IMR-90 (cell line): Measurements from ENCODE around the gene TFEB. TPM values are rescaled to one million over a fixed set of nuclear protein-coding genes. Genes with fewer than 3 reads are reported as not detected.

Source experiments
- ATAC-seq: fragments of 200-7000 bp; cut with Tn5 transposase; 2 replicates; pipeline ENCODE4 v1.9.1; 2020; ENCODE audit warnings: low read depth, mild to moderate bottlenecking, moderate library complexity
- BruUV-seq: library from RNA; stranded (reverse); fragments of 400-500 nt; replicated peaks from 2 replicates; lab custom pipeline; 2021; lab: Mats Ljungman, UMichigan
- CTCF ChIA-PET: fragments of 300-600 bp; formaldehyde crosslinking; extraction: SDS; loops from one replicate; lab custom pipeline; 2021; ENCODE audit warnings: antibody characterized with exemption; lab: Yijun Ruan, JAX
- POLR2A ChIA-PET: fragments of 300-600 bp; sonication (Branson Sonifier 250); formaldehyde crosslinking; loops from one replicate; lab custom pipeline; 2022; ENCODE audit warnings: antibody characterized with exemption; ENCODE audit not compliant: unreplicated experiment; lab: Charles Lee
- DNase-seq: peaks from one replicate; pipeline ENCODE4 v3.0.0; 2013
- H2AFZ ChIP-seq: replicated peaks from 2 replicates; pipeline ENCODE3; 2013; ENCODE audit warnings: low read length, mild to moderate bottlenecking; ENCODE audit not compliant: poor library complexity
- H2AK5ac ChIP-seq: 2 replicates; pipeline ENCODE4 v1.6.1; 2013; ENCODE audit warnings: low read depth, low read length, inconsistent platforms
- H2AK9ac ChIP-seq: replicated peaks from 2 replicates; pipeline ENCODE3; 2013; ENCODE audit warnings: mild to moderate bottlenecking, low read depth, low read length, moderate library complexity; ENCODE audit not compliant: poor library complexity
- H2BK120ac ChIP-seq: 2 replicates; pipeline ENCODE4 v1.6.1; 2013; ENCODE audit warnings: low read depth, low read length, inconsistent platforms
- H2BK15ac ChIP-seq: 3 replicates; pipeline ENCODE4 v1.6.1; 2013; ENCODE audit warnings: low read depth, low read length, inconsistent platforms
- H2BK20ac ChIP-seq: 2 replicates; pipeline ENCODE4 v1.6.1; 2013; ENCODE audit warnings: low read depth, mild to moderate bottlenecking, inconsistent platforms, low read length, moderate library complexity
- H2BK5ac ChIP-seq: 2 replicates; pipeline ENCODE4 v1.6.1; 2013; ENCODE audit warnings: mild to moderate bottlenecking, low read depth, low read length, inconsistent platforms; ENCODE audit not compliant: poor library complexity, severe bottlenecking
- H3K14ac ChIP-seq: replicated peaks from 2 replicates; pipeline ENCODE4 v1.6.1; 2013; ENCODE audit warnings: low read depth, low read length, inconsistent platforms
- H3K18ac ChIP-seq: 2 replicates; pipeline ENCODE4 v1.6.1; 2013; ENCODE audit warnings: low read depth, low read length, control low read depth
- H3K23ac ChIP-seq: 2 replicates; pipeline ENCODE4 v1.6.1; 2013; ENCODE audit warnings: low read depth, low read length, inconsistent platforms
- H3K27ac ChIP-seq: 2 replicates; pipeline ENCODE4 v1.5.1; 2013; ENCODE audit warnings: mild to moderate bottlenecking, control low read depth, low read length; ENCODE audit not compliant: insufficient read depth
- H3K27me3 ChIP-seq: 2 replicates; pipeline ENCODE4 v1.6.1; 2013; ENCODE audit warnings: low read length; ENCODE audit not compliant: control insufficient read depth, insufficient read depth
- H3K36me3 ChIP-seq: 2 replicates; pipeline ENCODE4 v1.6.1; 2013; ENCODE audit warnings: low read length, mixed read lengths; ENCODE audit not compliant: control insufficient read depth, insufficient read depth
- H3K4ac ChIP-seq: 2 replicates; pipeline ENCODE4 v1.6.1; 2013; ENCODE audit warnings: low read depth, low read length, inconsistent platforms
- H3K4me1 ChIP-seq: 2 replicates; pipeline ENCODE4 v1.6.1; 2013; ENCODE audit warnings: low read length, mixed read lengths; ENCODE audit not compliant: control insufficient read depth, insufficient read depth
- H3K4me2 ChIP-seq: 2 replicates; pipeline ENCODE4 v1.6.1; 2013; ENCODE audit warnings: low read depth, mild to moderate bottlenecking, control low read depth, low read length, moderate library complexity
- H3K4me3 ChIP-seq: 2 replicates; pipeline ENCODE4 v1.5.1; 2013; ENCODE audit warnings: low read depth, mild to moderate bottlenecking, control low read depth, low read length, moderate library complexity; ENCODE audit not compliant: insufficient read depth
- H3K56ac ChIP-seq: 2 replicates; pipeline ENCODE4 v1.6.1; 2013; ENCODE audit warnings: low read length, inconsistent platforms; ENCODE audit not compliant: insufficient read depth; ENCODE audit errors: extremely low read depth
- H3K79me1 ChIP-seq, 2 experiments: 2 replicates each; pipeline ENCODE4 v1.6.1; 2013; ENCODE audit warnings: low read length in 2 of 2, inconsistent platforms in 1 of 2, low read depth in 1 of 2
- H3K9ac ChIP-seq: 2 replicates; pipeline ENCODE4 v1.6.1; 2013; ENCODE audit warnings: low read depth, low read length, control low read depth
- H3K9me1 ChIP-seq: 2 replicates; pipeline ENCODE4 v1.6.1; 2013; ENCODE audit warnings: low read length, inconsistent platforms; ENCODE audit not compliant: insufficient read depth
- H3K9me3 ChIP-seq: 2 replicates; pipeline ENCODE4 v1.6.1; 2013; ENCODE audit warnings: low read length; ENCODE audit not compliant: control insufficient read depth, insufficient read depth
- H4K20me1 ChIP-seq: 2 replicates; pipeline ENCODE4 v1.6.1; 2013; ENCODE audit warnings: low read length, inconsistent platforms; ENCODE audit not compliant: insufficient read depth
- H4K5ac ChIP-seq: 2 replicates; pipeline ENCODE4 v1.6.1; 2013; ENCODE audit warnings: mild to moderate bottlenecking, low read depth, low read length, control low read depth
- H4K8ac ChIP-seq, 2 experiments: 2 replicates each; pipeline ENCODE4 v1.6.1; 2013; ENCODE audit warnings: low read depth in 2 of 2, low read length in 2 of 2, control low read depth in 1 of 2, inconsistent platforms in 1 of 2
- H4K91ac ChIP-seq: 2 replicates; pipeline ENCODE4 v1.6.1; 2013; ENCODE audit warnings: low read depth, low read length, inconsistent platforms; ENCODE audit not compliant: insufficient read depth
- CEBPB ChIP-seq: IDR thresholded peaks from 2 replicates; pipeline ENCODE4 v1.6.1; 2012; ENCODE audit warnings: low read depth, low read length, improper control_type of control experiment
- CTCF ChIP-seq: conservative IDR thresholded peaks from 2 replicates; pipeline ENCODE4 v1.5.1; 2012; ENCODE audit warnings: mild to moderate bottlenecking, low read depth, low read length, improper control_type of control experiment
- MAZ ChIP-seq: IDR thresholded peaks from 2 replicates; pipeline ENCODE4 v1.6.1; 2012; ENCODE audit warnings: low read depth, mild to moderate bottlenecking, low read length, improper control_type of control experiment, moderate library complexity, borderline replicate concordance
- POLR2A ChIP-seq: IDR thresholded peaks from 2 replicates; pipeline ENCODE4 v1.6.1; 2012; ENCODE audit warnings: mild to moderate bottlenecking, low read depth, low read length
- RAD21 ChIP-seq: IDR thresholded peaks from 2 replicates; pipeline ENCODE4 v1.6.1; 2012; ENCODE audit warnings: low read length, improper control_type of control experiment
- WGBS, 2 experiments: methylation state at CpG; one replicate each; pipeline versions ENCODE4 v1.1.5 to v1.1.7; 2013; ENCODE audit warnings: missing lambda C conversion rate in 2 of 2; ENCODE audit not compliant: insufficient read length in 1 of 2; ENCODE audit errors: extremely low coverage in 2 of 2; 5-methylcytosine and 5-hydroxymethylcytosine counted together
- dilution Hi-C: fragments of 300-500 bp; cut with HindIII; formaldehyde crosslinking; loops from one replicate; pipeline ENCODE4 v1.14.3; 2018; ENCODE audit warnings: low sequenced_read_pairs; ENCODE audit not compliant: unreplicated experiment
- in situ Hi-C: fragments of 300-500 bp; cut with MboI; formaldehyde crosslinking; loops from 3 replicates; pipeline ENCODE4 v1.14.3; 2019; ENCODE audit warnings: low sequenced_read_pairs, inconsistent platforms, mixed read lengths
- intact Hi-C: fragments of 100-400 bp; cut with micrococcal nuclease; formaldehyde crosslinking; loops from 2 replicates; pipeline ENCODE4 v1.10.0; 2022
- polyA plus RNA-seq, 3 experiments: library from polyadenylated mRNA; depleted of rRNA; stranded (reverse); fragments of >200 nt; gene quantifications; 2 replicates each; pipeline ENCODE4 v1.2.3, GENCODE V29; 2012; ENCODE audit warnings: low replicate concordance in 1 of 3
- total RNA-seq: library from RNA; depleted of rRNA; stranded (reverse); fragments of >200 nt; gene quantifications from 2 replicates; pipeline ENCODE4 v1.2.3, GENCODE V29; 2012
- TF ChIP-seq, protein P1 (sequence below): fragments of 150-350 bp; IDR thresholded peaks from 2 replicates; pipeline ENCODE4 v1.6.1; 2016; ENCODE audit warnings: low read depth, mild to moderate bottlenecking, low read length, moderate library complexity, borderline replicate concordance

TFEB gene
- total and polyA plus RNA-seq, 2 of the 4 experiments (the other 2 are of a cell fraction): 4.5 to 4.9 TPM

DNA sequence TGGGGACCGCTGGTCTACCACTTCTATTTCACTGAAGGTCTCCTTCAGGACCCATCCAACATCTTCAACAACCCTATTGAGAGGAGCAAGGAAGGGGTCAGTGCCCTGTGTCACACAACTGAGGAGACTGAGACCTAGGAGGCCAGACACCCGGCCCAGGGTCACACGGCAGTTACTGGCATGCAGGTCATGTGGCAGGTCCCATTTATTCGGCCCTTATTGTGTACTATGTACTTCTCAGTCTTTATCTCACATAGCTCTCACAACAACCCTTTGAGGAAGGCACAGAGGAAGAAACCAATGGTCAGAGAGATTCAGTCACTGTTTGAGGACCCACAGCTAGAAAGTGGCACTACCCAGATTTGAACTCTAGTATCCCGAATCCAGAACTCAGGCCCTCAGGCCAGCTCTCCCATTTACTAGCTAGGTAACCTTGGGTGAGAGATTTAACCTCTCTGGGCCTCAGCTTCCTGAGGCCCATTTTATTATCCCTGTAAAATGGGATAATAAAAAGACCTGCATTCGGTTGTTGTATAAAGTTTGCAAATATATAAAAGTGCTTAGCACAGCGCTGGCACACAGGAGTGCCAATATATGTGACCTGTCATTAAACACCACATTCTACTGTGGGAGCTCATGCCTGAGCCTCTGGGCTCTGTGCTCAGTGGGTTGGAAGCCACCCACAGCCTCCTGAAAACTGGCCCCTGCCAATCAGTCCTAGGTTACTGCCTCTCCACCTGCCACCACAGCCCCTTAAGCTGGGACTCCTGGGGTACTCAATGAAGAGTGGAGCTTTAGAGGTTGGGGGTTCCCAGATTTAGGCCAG, 15.8 kb downstream of the TFEB start:
- no peak overlapping the region for H3K4ac ChIP-seq
- H2BK5ac ChIP-seq: no peak overlapping the region
- no peak overlapping the region for H2BK120ac ChIP-seq
- no peak overlapping the region for H2BK20ac ChIP-seq
- H2BK15ac ChIP-seq: no peak overlapping the region
- H3K9ac ChIP-seq: no peak overlapping the region
- no peak overlapping the region for H3K56ac ChIP-seq
- H3K14ac ChIP-seq: no peak overlapping the region
- no peak overlapping the region for H2AK5ac ChIP-seq
- H4K8ac ChIP-seq: no peak overlapping the region
- H4K20me1 ChIP-seq: no peaks in the 10 kb centered on the region
- ChIA-PET CTCF (interaction anchor here (0.9 to 1.4 kb wide), 2 partner anchors 14 to 30 kb away, joined by 3 to 4 read pairs; no protein-coding TSS in a partner anchor), POLR2A (no interaction called here)
- no peaks in the 10 kb centered on the region for H3K27me3 ChIP-seq
- intact Hi-C loops (no loop called here), in situ Hi-C loops (no loop called here), dilution Hi-C loops (no loop called here)
- no peak overlapping the region for H3K27ac ChIP-seq
- no TSS peak for BruUV-seq
- peak overlapping the region; percentile 13 for H2AK9ac ChIP-seq
- no peaks in the 10 kb centered on the region for H3K36me3 ChIP-seq
- TF ChIP-seq, protein P1, sequence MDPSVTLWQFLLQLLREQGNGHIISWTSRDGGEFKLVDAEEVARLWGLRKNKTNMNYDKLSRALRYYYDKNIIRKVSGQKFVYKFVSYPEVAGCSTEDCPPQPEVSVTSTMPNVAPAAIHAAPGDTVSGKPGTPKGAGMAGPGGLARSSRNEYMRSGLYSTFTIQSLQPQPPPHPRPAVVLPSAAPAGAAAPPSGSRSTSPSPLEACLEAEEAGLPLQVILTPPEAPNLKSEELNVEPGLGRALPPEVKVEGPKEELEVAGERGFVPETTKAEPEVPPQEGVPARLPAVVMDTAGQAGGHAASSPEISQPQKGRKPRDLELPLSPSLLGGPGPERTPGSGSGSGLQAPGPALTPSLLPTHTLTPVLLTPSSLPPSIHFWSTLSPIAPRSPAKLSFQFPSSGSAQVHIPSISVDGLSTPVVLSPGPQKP: no peak
- TF ChIP-seq RAD21: no peak
- TF ChIP-seq POLR2A: no peak
- TF ChIP-seq MAZ: no peak
- TF ChIP-seq CEBPB: no peak
- no peak for TF ChIP-seq CTCF
- H3K23ac ChIP-seq: no peak overlapping the region
- peaks cover 14% of the 10 kb centered on the region for H3K9me1 ChIP-seq
- H3K4me3 ChIP-seq: no peak overlapping the region
- H3K18ac ChIP-seq: no peak overlapping the region
- peaks cover 11 to 14% of the 10 kb centered on the region in 2 experiments for H3K79me1 ChIP-seq
- H4K91ac ChIP-seq: no peak overlapping the region
- DNase-seq (no peak), ATAC-seq (no peak)
- no peak overlapping the region for H3K4me2 ChIP-seq
- no peak overlapping the region for H2AFZ ChIP-seq
- H3K9me3 ChIP-seq: no peaks in the 10 kb centered on the region
- H3K4me1 ChIP-seq: peaks cover 23% of the 10 kb centered on the region
- H4K5ac ChIP-seq: no peak overlapping the region
- WGBS, 2 experiments: no CpG with 5 or more reads among the region's 7 CpGs
